Endothelial cell of coronary artery (primary cell): Measurements from ENCODE around the gene UGCG. TPM values are rescaled to one million over a fixed set of nuclear protein-coding genes. Genes with fewer than 3 reads are reported as not detected.

Experiments used
- total RNA-seq: library from RNA; depleted of rRNA; stranded (reverse); fragments of >200 nt; gene quantifications from 2 replicates; pipeline ENCODE4 v1.2.3, GENCODE V29; 2014

The UGCG gene
- 27.0 and 94.4 TPM in 2 replicates for total RNA-seq

GRCh38 chr9:111895996-111896941, at the start of gene UGCG:
TSS of gene UGCG (plus strand) at chr9:111896814. CDS start at chr9:111897216, 402 bp downstream.

Other genes with a start within 250 kb of the UGCG start
- 31.5 and 43.4 TPM in 2 replicates for gene GNG10, start 235.2 kb upstream of the UGCG start, total RNA-seq
- under 0.01 TPM in 1 of 2 replicates, not detected in the other for gene SHOC1, start 101.9 kb upstream of the UGCG start, total RNA-seq